ENCODE results near the gene TESPA1.
"Not testable (repeated sequence)": the region's sequence is repeated elsewhere in the genome, so short reads cannot be mapped to it uniquely, and the experiment has no call there.

Gene TESPA1

GRCh38 chr12:54993181-54993835, 8.7 kb upstream of the TESPA1 start:
- DNase-seq (ENCODE audit: low spot score): peak; percentile 57
- TF ChIP-seq CTCF (IDR thresholded peaks at IDR 0.05; ENCODE audit: extremely low read depth, insufficient read depth, missing control alignments): peak; percentile 71
- in situ Hi-C loops (cut with MboI; ENCODE audit: low pct_unique_long_range_greater_than_20kb, low sequenced_read_pairs, unreplicated experiment): loop anchor here (5.0 to 25.0 kb wide), 2 partner anchors 74 to 644 kb away; partner anchors contain the start of gene OR10P1

GRCh38 chr12:54991991-54992375, 7.4 kb upstream of the TESPA1 start:
- in situ Hi-C loops (cut with MboI; ENCODE audit: low pct_unique_long_range_greater_than_20kb, low sequenced_read_pairs, unreplicated experiment): loop anchor here (5.0 to 25.0 kb wide), 2 partner anchors 75 to 645 kb away; partner anchors contain the start of gene OR10P1
- DNase-seq (ENCODE audit: low spot score): peak; percentile 16
- TF ChIP-seq CTCF (IDR thresholded peaks at IDR 0.05; ENCODE audit: extremely low read depth, insufficient read depth, missing control alignments): no peak

- in situ Hi-C loops (cut with MboI; ENCODE audit: low pct_unique_long_range_greater_than_20kb, low sequenced_read_pairs, unreplicated experiment): loop anchor here (5.0 to 25.0 kb wide), 2 partner anchors 76 to 646 kb away; partner anchors contain the start of gene OR10P1
- DNase-seq (ENCODE audit: low spot score): peak; percentile 49
- TF ChIP-seq CTCF (IDR thresholded peaks at IDR 0.05; ENCODE audit: extremely low read depth, insufficient read depth, missing control alignments): no peak
These were observed 6.8 kb upstream of the TESPA1 start for GRCh38 chr12:54991161-54991990.

- in situ Hi-C loops (cut with MboI; ENCODE audit: low pct_unique_long_range_greater_than_20kb, low sequenced_read_pairs, unreplicated experiment): loop anchor here (5.0 to 25.0 kb wide), 2 partner anchors 77 to 647 kb away; partner anchors contain the start of gene OR10P1
- no peak for TF ChIP-seq CTCF (IDR thresholded peaks at IDR 0.05; ENCODE audit: extremely low read depth, insufficient read depth, missing control alignments)
- DNase-seq (ENCODE audit: low spot score): no peak
These were observed 5.3 kb upstream of the TESPA1 start for GRCh38 chr12:54989829-54990228.

GRCh38 chr12:54988402-54989054, 4.0 kb upstream of the TESPA1 start:
- no peak for TF ChIP-seq CTCF (IDR thresholded peaks at IDR 0.05; ENCODE audit: extremely low read depth, insufficient read depth, missing control alignments)
- in situ Hi-C loops (cut with MboI; ENCODE audit: low pct_unique_long_range_greater_than_20kb, low sequenced_read_pairs, unreplicated experiment): loop anchor here (25.0 kb wide), 1 partner anchor 649 kb away; the partner anchor contains the start of gene OR10P1
- no peak for DNase-seq (ENCODE audit: low spot score)

- no peak for DNase-seq (ENCODE audit: low spot score)
- TF ChIP-seq CTCF (IDR thresholded peaks at IDR 0.05; ENCODE audit: extremely low read depth, insufficient read depth, missing control alignments): no peak
- in situ Hi-C loops (cut with MboI; ENCODE audit: low pct_unique_long_range_greater_than_20kb, low sequenced_read_pairs, unreplicated experiment): loop anchor here (25.0 kb wide), 1 partner anchor 650 kb away; the partner anchor contains the start of gene OR10P1
These were observed 3.2 kb upstream of the TESPA1 start for GRCh38 chr12:54987611-54988231.

- in situ Hi-C loops (cut with MboI; ENCODE audit: low pct_unique_long_range_greater_than_20kb, low sequenced_read_pairs, unreplicated experiment): loop anchor here (25.0 kb wide), 1 partner anchor 651 kb away; the partner anchor contains the start of gene OR10P1
- not testable (repeated sequence) for DNase-seq (ENCODE audit: low spot score)
These were observed 2.2 kb upstream of the TESPA1 start for GRCh38 chr12:54986773-54987172.

Data from GM13977 (cell line).